GM12878 (cell line): ENCODE data around the gene RNASEH2A. TPM values are rescaled to one million over a fixed set of nuclear protein-coding genes. Genes with fewer than 3 reads are reported as not detected.

ENCODE experiments used
- CBFB ChIP-seq: IDR thresholded peaks from 2 replicates; pipeline ENCODE4 v1.6.1; 2016; ENCODE audit warnings: antibody characterized with exemption, low read depth
- CBX5 ChIP-seq: sonication (generic); IDR thresholded peaks from 2 replicates; pipeline ENCODE4 v1.6.1; 2016; ENCODE audit warnings: low read depth, moderate library complexity, mild to moderate bottlenecking, inconsistent platforms
- CREM ChIP-seq: IDR thresholded peaks from 2 replicates; pipeline ENCODE4 v1.6.1; 2014; ENCODE audit warnings: antibody characterized with exemption, low read depth
- ESRRA ChIP-seq: IDR thresholded peaks from 2 replicates; pipeline ENCODE4 v1.6.1; 2012; ENCODE audit warnings: mild to moderate bottlenecking, low read length, improper control_type of control experiment
- FOXK2 ChIP-seq: fragments of 450-650 bp; IDR thresholded peaks from 2 replicates; pipeline ENCODE4 v1.6.1; 2017; ENCODE audit warnings: mild to moderate bottlenecking, moderate library complexity
- GATAD2B ChIP-seq: fragments of 450-650 bp; conservative IDR thresholded peaks from 2 replicates; pipeline ENCODE4 v1.6.1; 2017; ENCODE audit warnings: low read depth, mild to moderate bottlenecking, moderate library complexity
- HDAC2 ChIP-seq: fragments of 200-600 bp; sonication (generic); IDR thresholded peaks from 2 replicates; pipeline ENCODE4 v1.6.1; 2017
- IRF3 ChIP-seq: fragments of 450-650 bp; IDR thresholded peaks from 2 replicates; pipeline ENCODE4 v1.6.1; 2014; ENCODE audit warnings: mild to moderate bottlenecking
- MAX ChIP-seq: IDR thresholded peaks from 2 replicates; pipeline ENCODE4 v1.6.1; 2012; ENCODE audit warnings: low read depth, low read length, improper control_type of control experiment
- MLLT1 ChIP-seq: fragments of 450-650 bp; IDR thresholded peaks from 2 replicates; pipeline ENCODE4 v1.6.1; 2016; ENCODE audit warnings: mild to moderate bottlenecking
- NKRF ChIP-seq: fragments of 450-650 bp; conservative IDR thresholded peaks from 2 replicates; pipeline ENCODE4 v1.6.1; 2017; ENCODE audit warnings: mild to moderate bottlenecking, moderate library complexity
- REST ChIP-seq: IDR thresholded peaks from 2 replicates; pipeline ENCODE4 v1.6.1; 2012; ENCODE audit warnings: mild to moderate bottlenecking, low read depth, low read length
- RFX5 ChIP-seq: IDR thresholded peaks from 2 replicates; pipeline ENCODE4 v1.6.1; 2011; ENCODE audit warnings: low read depth, low read length, improper control_type of control experiment
- SKIL ChIP-seq: fragments of 450-650 bp; IDR thresholded peaks from 2 replicates; pipeline ENCODE4 v1.6.1; 2017; ENCODE audit warnings: mild to moderate bottlenecking, low read depth, inconsistent platforms; ENCODE audit not compliant: poor library complexity, severe bottlenecking
- SP1 ChIP-seq: IDR thresholded peaks from one replicate; pipeline ENCODE4 v1.6.1; 2011; ENCODE audit warnings: low read depth, low read length
- SPI1 ChIP-seq: IDR thresholded peaks from 2 replicates; pipeline ENCODE4 v1.6.1; 2011; ENCODE audit warnings: low read depth, mild to moderate bottlenecking, low read length, moderate library complexity, borderline replicate concordance; ENCODE audit not compliant: insufficient read depth
- SUPT20H ChIP-seq: IDR thresholded peaks from 2 replicates; pipeline ENCODE4 v1.6.1; 2011; ENCODE audit warnings: low read depth, mild to moderate bottlenecking, low read length, moderate library complexity, borderline replicate concordance; ENCODE audit not compliant: control insufficient read depth
- TCF12 ChIP-seq: IDR thresholded peaks from 2 replicates; pipeline ENCODE4 v1.6.1; 2011; ENCODE audit warnings: low read depth, mild to moderate bottlenecking, low read length
- TCF3 ChIP-seq: IDR thresholded peaks from 2 replicates; pipeline ENCODE4 v1.6.1; 2012; ENCODE audit warnings: low read depth, mild to moderate bottlenecking, low read length, borderline replicate concordance; ENCODE audit not compliant: insufficient read depth
- TCF7 ChIP-seq: IDR thresholded peaks from 2 replicates; pipeline ENCODE4 v1.6.1; 2014; ENCODE audit warnings: antibody characterized with exemption, borderline replicate concordance
- ZBED1 ChIP-seq: IDR thresholded peaks from 2 replicates; pipeline ENCODE4 v1.6.1; 2016; ENCODE audit warnings: borderline replicate concordance
- ZNF274 ChIP-seq: IDR thresholded peaks from one replicate; pipeline ENCODE4 v1.8.0; 2011; ENCODE audit not compliant: insufficient read length, insufficient read depth
- polyA plus RNA-seq, 11 experiments: library from polyadenylated mRNA; depleted of rRNA in 4 of 11; unstranded in 6 of 11; stranded (reverse) in 5 of 11; fragments of >200 nt; fragmentation: Nextera tagmentation in 4 of 11; fragmentation: Illumina TruSeq in 1 of 11; extraction: Ambion mirVana in 4 of 11; extraction: Trizol in 1 of 11; gene quantifications; 1 replicate in 1 of 11; 2 replicates in 10 of 11; pipeline versions ENCODE4 v1.2.1 to v1.2.3, GENCODE V29; 2011 to 2016; ENCODE audit warnings: inconsistent platforms in 2 of 11, missing spikeins in 2 of 11, low read depth in 1 of 11
- total RNA-seq, 4 experiments: library from RNA; depleted of rRNA in 3 of 4; stranded (reverse); fragments of >200 nt in 3 of 4; fragmentation: Illumina TruSeq in 1 of 4; extraction: Trizol in 1 of 4; gene quantifications; 2 replicates each; pipeline versions ENCODE4 v1.2.1 to v1.2.3, GENCODE V29; 2013 to 2021

RNASEH2A gene
- total and polyA plus RNA-seq, 10 of the 15 experiments (the other 5 are each of a cell fraction or from before 2014, with no cell fraction given): 17.4 to 103 (median 40.4) TPM

GRCh38 chr19:12769689-12770088, 36.7 kb upstream of the RNASEH2A start (continued):
- TF ChIP-seq IRF3 (no peak), SPI1 (no peak), SKIL (no peak), ESRRA (no peak), NKRF (no peak), HDAC2 (no peak), REST (no peak), CREM (no peak), TCF3 (peak; percentile 84; the same call in 1 of the 2 replicates), SP1 (no peak), SUPT20H (no peak), ZBED1 (no peak), TCF7 (no peak), MAX (no peak), RFX5 (no peak), TCF12 (peak; percentile 89; the same call in 1 of the 2 replicates), MLLT1 (no peak), ZNF274 (no peak), GATAD2B (0 out of 2 replicates have a peak, but pooled peaks have one; percentile 32), FOXK2 (no peak), CBX5 (no peak), CBFB (no peak)
